OCI-LY1 (cell line): Measurements from ENCODE around the gene PON2.

Source experiments
- H2AFZ ChIP-seq: fragments of 200-600 bp; sonication (generic), shearing (Covaris generic); 2 replicates; pipeline ENCODE4 v1.6.0; 2014; ENCODE audit warnings: antibody characterized with exemption, mild to moderate bottlenecking, low read length
- H3F3A ChIP-seq: fragments of 200-600 bp; sonication (generic), shearing (Covaris generic); 2 replicates; pipeline ENCODE4 v1.6.0; 2014; ENCODE audit warnings: mild to moderate bottlenecking, antibody characterized with exemption, low read length, moderate library complexity; ENCODE audit not compliant: insufficient read depth
- H3K27ac ChIP-seq: fragments of 200-600 bp; sonication (generic); 2 replicates; pipeline ENCODE4 v1.5.1; 2014; ENCODE audit warnings: low read length, mixed run types, mild to moderate bottlenecking, low read depth; ENCODE audit not compliant: poor library complexity, severe bottlenecking
- H3K27me3 ChIP-seq: fragments of 200-600 bp; sonication (generic); 2 replicates; pipeline ENCODE4 v1.6.0; 2014; ENCODE audit warnings: antibody characterized with exemption, mild to moderate bottlenecking, low read length, moderate library complexity; ENCODE audit not compliant: insufficient read depth
- H3K36me3 ChIP-seq: fragments of 200-600 bp; sonication (generic); 2 replicates; pipeline ENCODE4 v1.6.1; 2014; ENCODE audit warnings: mild to moderate bottlenecking, antibody characterized with exemption, low read length, moderate library complexity, mixed read lengths; ENCODE audit not compliant: insufficient read depth
- H3K4me1 ChIP-seq: fragments of 200-600 bp; sonication (generic); 2 replicates; pipeline ENCODE4 v1.5.1; 2014; ENCODE audit warnings: mild to moderate bottlenecking, low read length, moderate library complexity; ENCODE audit not compliant: insufficient read depth, severe bottlenecking
- H3K4me2 ChIP-seq: fragments of 200-600 bp; sonication (generic), shearing (Covaris generic); 2 replicates; pipeline ENCODE4 v1.6.1; 2014; ENCODE audit warnings: low read length
- H3K4me3 ChIP-seq: fragments of 200-600 bp; sonication (generic); 2 replicates; pipeline ENCODE4 v1.5.1; 2014; ENCODE audit warnings: low read length, low read depth, mild to moderate bottlenecking, mixed read lengths; ENCODE audit not compliant: poor library complexity, severe bottlenecking
- H3K79me2 ChIP-seq: fragments of 200-600 bp; shearing (Covaris generic); 2 replicates; pipeline ENCODE4 v1.6.1; 2016; ENCODE audit warnings: mixed run types, low read length, mixed read lengths; ENCODE audit not compliant: insufficient read depth
- H3K9ac ChIP-seq: fragments of 200-600 bp; sonication (generic), shearing (Covaris generic); 2 replicates; pipeline ENCODE4 v1.6.1; 2014; ENCODE audit warnings: mild to moderate bottlenecking, low read length, mixed read lengths
- H3K9me2 ChIP-seq: fragments of 200-600 bp; sonication (generic), shearing (Covaris generic); 2 replicates; pipeline ENCODE4 v1.6.1; 2014; ENCODE audit warnings: low read depth, mild to moderate bottlenecking, low read length, mixed read lengths
- H3K9me3 ChIP-seq: fragments of 200-600 bp; shearing (Covaris generic); 2 replicates; pipeline ENCODE4 v1.6.1; 2014; ENCODE audit warnings: low read length, mixed read lengths
- H4K20me1 ChIP-seq: fragments of 200-600 bp; sonication (generic), shearing (Covaris generic); 2 replicates; pipeline ENCODE4 v1.6.0; 2016; ENCODE audit warnings: mild to moderate bottlenecking, low read length; ENCODE audit not compliant: insufficient read depth
- CTCF ChIP-seq: fragments of 200-600 bp; sonication (generic), shearing (Covaris generic); IDR thresholded peaks from 2 replicates; pipeline ENCODE4 v1.5.1; 2017; ENCODE audit warnings: mild to moderate bottlenecking, antibody characterized with exemption, low read length, moderate library complexity, mixed read lengths
- EZH2 ChIP-seq: fragments of 200-600 bp; sonication (generic), shearing (Covaris generic); IDR thresholded peaks from 2 replicates; pipeline ENCODE4 v1.8.0; 2017; ENCODE audit warnings: borderline replicate concordance, mixed run types, mild to moderate bottlenecking, antibody characterized with exemption, low read length, moderate library complexity, mixed read lengths

The PON2 gene

GRCh38 chr7:95396136-95397032 lies 38.4 kb downstream of the PON2 start, which contains the start of gene PON3:
PON3 (minus strand) TSS chr7:95396375; CDS start chr7:95396350, 25 bp downstream.
- H3K9me2 ChIP-seq, result no peaks in the 10 kb centered on the region
- H3K9me3 ChIP-seq, result no peaks in the 10 kb centered on the region
- H3K36me3 ChIP-seq, result no peaks in the 10 kb centered on the region
- H3K79me2 ChIP-seq, result no peaks in the 10 kb centered on the region
- H3F3A ChIP-seq, result no peaks in the 10 kb centered on the region
- H3K4me1 ChIP-seq, result no peaks in the 10 kb centered on the region
- no peak within 1 kb of the TSS for H3K27ac ChIP-seq
- H3K4me3 ChIP-seq, result no peak within 1 kb of the TSS
- no peak within 1 kb of the TSS for H3K9ac ChIP-seq
- TF ChIP-seq EZH2 (no peak), CTCF (peak; percentile 13; the same call in 1 of the 2 replicates)
- no peak within 1 kb of the TSS for H3K4me2 ChIP-seq
- no peaks in the 10 kb centered on the region for H4K20me1 ChIP-seq
- no peak within 1 kb of the TSS for H2AFZ ChIP-seq
- no peaks in the 10 kb centered on the region for H3K27me3 ChIP-seq

GRCh38 chr7:95395755-95396135 lies 39.1 kb downstream of the PON2 start:
- Histone ChIP-seq H3F3A (no peaks in the 10 kb centered on the region), H3K9me2 (no peaks in the 10 kb centered on the region), H3K9me3 (no peaks in the 10 kb centered on the region), H3K36me3 (no peaks in the 10 kb centered on the region), H3K9ac (no peak overlapping the region), H3K4me1 (no peaks in the 10 kb centered on the region), H4K20me1 (no peaks in the 10 kb centered on the region), H3K79me2 (no peaks in the 10 kb centered on the region), H3K4me2 (no peak overlapping the region), H3K27ac (no peak overlapping the region), H3K27me3 (no peaks in the 10 kb centered on the region), H3K4me3 (no peak overlapping the region), H2AFZ (no peak overlapping the region)
- no peak for TF ChIP-seq CTCF
- TF ChIP-seq EZH2, result no peak

GRCh38 chr7:95394370-95394769 lies 40.5 kb downstream of the PON2 start:
- TF ChIP-seq EZH2 (no peak), CTCF (no peak)
- no peaks in the 10 kb centered on the region for H3K9me2 ChIP-seq
- H3K27me3 ChIP-seq, result no peaks in the 10 kb centered on the region
- no peak overlapping the region for H3K4me2 ChIP-seq
- H3K36me3 ChIP-seq, result no peaks in the 10 kb centered on the region
- no peak overlapping the region for H3K9ac ChIP-seq
- H3K9me3 ChIP-seq, result no peaks in the 10 kb centered on the region
- H3F3A ChIP-seq, result no peaks in the 10 kb centered on the region
- no peaks in the 10 kb centered on the region for H3K4me1 ChIP-seq
- H3K79me2 ChIP-seq, result no peaks in the 10 kb centered on the region
- no peak overlapping the region for H3K4me3 ChIP-seq
- H4K20me1 ChIP-seq, result no peaks in the 10 kb centered on the region
- no peak overlapping the region for H2AFZ ChIP-seq
- H3K27ac ChIP-seq, result no peak overlapping the region
